Stimulated activated CD8-positive, alpha-beta memory T cell treated with anti-CD3 and anti-CD28 coated beads, Interleukin-4, amount 100 ng/mL, for 24 hours (primary cell): Measurements from ENCODE around the gene GAL3ST2.
A peak's percentile ranks its signal among the peaks of the same experiment; 100 is the strongest.
"Not testable (repeated sequence)": the region's sequence is repeated elsewhere in the genome, so short reads cannot be mapped to it uniquely, and the experiment has no call there.

Experiments
- DNase-seq: peaks from one replicate; pipeline ENCODE4 v3.0.0-alpha.2; 2020; ENCODE audit warnings: low read depth

The GAL3ST2 gene

DNA sequence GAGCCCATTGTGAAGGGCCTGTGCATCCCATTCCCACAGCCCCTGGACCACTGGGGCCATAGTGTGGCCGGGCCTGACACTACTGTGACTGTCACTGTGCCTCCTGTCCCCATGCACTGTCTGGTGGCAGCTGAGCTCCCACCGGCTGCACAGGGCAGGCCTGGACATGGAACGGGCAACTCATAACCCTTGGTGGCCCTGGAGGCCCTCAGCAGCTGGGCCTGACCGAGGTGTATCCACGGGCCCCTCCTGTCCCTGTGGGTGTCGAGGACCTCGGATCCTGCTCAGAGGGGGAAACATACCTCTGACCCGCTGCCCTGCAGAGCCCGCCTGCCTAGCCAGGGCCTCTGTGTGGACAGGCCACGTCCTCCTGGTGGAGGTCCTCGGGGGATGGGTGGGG, 7.8 kb upstream of the GAL3ST2 start:
- DNase-seq = no peak

DNA sequence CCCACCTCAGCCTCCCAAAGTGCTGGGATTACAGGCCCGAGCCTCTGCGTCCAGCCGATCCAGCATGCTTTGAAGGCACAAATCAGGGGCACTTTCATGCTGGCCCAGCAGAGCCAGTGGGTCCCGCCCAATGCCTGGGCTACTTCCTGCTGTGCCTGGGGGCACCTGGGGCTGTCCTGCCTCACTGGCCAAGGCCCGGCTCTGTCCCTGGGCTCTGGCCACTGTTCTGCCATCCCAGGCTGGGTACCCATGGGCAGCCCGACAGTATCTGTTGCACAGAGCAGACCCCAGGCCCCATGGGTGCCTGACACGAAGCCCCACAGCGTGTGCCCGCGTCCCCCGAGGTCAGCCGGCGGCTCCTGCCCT, 6.8 kb upstream of the GAL3ST2 start:
- DNase-seq = no peak

DNA sequence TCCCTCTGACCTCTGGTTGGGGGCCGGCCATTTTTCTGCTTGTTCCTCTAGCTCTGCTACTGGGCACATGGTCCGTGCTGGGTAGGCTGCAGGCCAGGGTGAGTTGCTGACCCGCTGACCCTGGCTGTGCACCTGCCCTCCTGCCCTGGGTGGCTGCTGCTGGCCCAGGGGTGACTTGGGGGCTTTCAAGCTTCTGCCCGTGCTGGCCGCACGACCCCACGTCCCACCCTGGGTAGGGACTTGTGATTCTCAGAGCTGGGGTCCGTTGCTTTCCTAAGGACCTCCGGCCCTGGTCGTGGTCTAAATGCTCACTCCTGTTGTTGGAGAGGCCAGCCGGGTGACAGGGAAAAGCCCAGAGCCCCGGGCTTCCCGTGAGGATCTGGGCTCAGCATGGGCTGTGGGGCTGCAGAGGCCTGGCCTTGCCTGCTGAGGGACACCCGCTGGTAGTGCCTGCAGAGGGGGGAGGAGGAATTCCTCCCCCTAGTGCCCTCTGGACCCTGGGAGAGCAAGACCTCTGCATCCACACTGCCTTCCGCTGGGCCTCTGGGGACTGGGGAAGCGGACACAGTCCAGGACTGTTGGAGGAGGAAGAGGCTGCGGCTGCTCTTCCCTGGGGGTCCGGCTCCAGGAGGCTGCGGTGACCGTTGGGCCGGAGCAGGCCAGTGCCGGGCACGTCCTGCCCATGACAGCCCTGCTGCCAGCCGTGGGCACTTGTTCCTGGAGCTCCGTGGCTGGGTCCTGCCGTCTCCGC, 6.3 kb upstream of the GAL3ST2 start:
- no peak for DNase-seq

GRCh38 chr2:241770936-241771285, 5.7 kb upstream of the GAL3ST2 start:
- no peak for DNase-seq

- no peak for DNase-seq
Observed at GRCh38 chr2:241771286-241772062, 5.1 kb upstream of the GAL3ST2 start.

- no peak for DNase-seq
Observed at GRCh38 chr2:241772063-241772499, 4.5 kb upstream of the GAL3ST2 start.

DNA sequence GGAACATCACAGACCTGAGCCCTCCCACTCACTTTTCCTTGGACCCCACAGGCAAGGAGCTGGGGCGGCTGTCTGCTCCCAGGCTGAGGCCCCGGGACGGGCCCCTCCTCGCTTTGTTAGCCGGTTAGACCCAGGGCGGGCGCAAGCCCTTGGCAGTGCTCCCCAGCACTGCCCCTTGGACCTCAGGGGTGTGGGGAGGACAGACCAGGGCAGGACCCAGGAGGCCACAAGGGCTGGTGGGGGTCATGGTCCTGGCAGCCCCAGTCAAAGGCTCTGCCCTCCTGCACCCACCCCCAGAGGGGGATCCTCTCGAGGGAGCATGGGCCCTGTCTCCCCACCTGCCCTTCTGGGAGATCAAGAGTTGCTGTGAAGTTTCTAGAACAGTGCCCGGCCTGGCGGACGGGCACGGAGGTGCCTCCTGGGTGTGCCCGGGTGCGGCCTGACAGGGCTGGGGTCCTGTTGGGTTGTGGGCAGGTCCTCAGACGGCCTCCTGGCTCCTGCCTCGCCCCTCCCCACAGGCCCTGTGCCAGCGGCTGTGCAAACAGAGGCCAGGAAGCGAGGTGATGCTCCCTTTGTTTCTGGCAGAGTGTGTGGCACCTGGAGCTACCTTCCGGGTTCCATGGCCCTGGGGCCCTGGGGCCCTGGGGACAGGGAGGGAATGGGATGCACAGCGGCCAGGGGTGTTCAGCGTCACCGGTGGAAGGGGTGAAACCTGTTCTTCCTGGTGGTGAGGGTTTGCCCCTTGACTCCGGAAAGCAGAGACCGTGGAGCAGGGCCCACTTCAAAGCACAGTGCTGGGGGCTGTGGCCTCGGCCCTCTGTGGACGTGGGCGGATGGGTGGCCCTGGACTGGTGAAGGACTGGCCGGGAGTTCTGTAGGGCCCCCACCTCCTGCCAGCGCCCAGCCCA, 2.9 kb upstream of the GAL3ST2 start:
- no peak for DNase-seq

- no peak for DNase-seq
Observed at GRCh38 chr2:241774419-241775222, 2.0 kb upstream of the GAL3ST2 start.

- DNase-seq = no peak
Observed at GRCh38 chr2:241775223-241776177, 1.1 kb upstream of the GAL3ST2 start.

- no peak for DNase-seq
Observed at GRCh38 chr2:241777170-241777685, 606 bp downstream of the GAL3ST2 start.

DNA sequence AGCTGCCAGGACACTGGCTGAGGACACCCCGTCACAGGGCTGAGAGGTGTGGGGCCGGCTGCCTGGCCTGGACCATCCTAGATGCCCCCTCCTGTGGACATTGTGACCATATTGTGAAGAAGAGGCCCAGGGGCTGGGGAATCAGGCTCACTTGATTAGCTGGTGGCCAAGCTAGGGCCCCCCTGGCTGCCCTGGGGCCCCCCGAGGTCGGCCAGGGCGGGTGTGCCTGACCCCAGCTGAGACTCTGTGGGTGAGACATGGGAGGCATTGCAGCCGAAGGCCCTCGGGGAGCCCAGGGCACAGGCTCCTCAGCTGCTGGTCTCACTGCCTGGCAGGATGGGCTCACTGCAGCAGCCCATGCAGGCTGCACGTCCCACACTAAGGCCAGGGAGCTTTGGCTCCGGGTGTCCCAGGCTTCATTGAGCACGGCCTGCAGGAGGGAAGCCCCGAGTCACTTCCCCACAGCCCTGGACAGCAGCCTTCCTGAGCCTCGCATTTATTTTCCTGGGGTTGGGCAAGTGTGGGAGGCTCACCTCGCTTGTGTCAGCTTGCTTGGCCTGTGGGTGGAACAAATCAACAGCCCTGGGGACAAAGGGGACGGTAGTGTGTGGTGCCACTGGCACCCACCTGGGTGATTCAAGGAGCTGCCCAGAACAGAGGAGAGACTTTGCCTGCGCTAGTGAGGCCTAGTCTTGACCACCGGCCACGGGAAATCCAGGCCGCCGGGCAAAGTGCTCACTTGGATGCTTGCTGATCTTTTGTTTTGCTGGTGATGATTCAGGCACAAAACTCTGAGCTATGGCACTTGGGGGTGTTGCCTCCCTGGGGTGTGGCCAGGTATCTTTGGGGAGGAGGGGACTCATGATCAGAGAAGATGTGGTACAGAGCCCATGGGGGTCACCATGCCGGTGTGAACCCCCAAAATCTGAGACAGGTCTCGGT, 1.3 kb downstream of the GAL3ST2 start:
- no peak for DNase-seq

DNA sequence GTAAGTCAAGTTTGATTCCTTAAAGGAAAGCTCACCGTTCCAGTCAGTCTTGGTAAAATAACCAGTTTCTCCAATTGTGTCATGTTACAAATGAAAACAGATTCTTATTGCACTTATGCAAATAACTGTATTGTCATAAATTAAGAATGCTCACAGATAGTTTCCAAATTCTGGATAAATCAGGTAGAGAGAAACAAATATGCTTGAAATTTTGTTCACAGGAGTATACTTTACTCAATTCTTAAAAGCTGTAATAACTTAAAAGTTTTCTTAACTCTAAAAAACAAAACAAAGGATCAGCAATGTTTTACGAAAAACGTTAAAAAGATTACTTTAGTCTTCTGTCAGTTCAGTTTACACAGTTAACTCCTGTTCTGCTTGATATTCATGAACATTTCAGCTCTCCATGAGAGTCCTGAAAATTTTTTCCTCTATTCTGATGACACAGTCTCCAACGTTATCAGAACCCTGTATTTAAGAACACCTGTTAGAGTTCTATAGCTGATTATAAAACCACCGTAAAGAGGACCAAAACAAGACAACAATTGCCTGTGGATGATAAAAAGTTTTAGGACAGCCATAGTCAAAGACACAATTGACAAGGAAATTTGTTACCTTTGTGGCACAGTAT, 4.4 kb downstream of the GAL3ST2 start:
- no peak for DNase-seq

GRCh38 chr2:241782053-241782452, 5.4 kb downstream of the GAL3ST2 start:
- not testable (repeated sequence) for DNase-seq

DNA sequence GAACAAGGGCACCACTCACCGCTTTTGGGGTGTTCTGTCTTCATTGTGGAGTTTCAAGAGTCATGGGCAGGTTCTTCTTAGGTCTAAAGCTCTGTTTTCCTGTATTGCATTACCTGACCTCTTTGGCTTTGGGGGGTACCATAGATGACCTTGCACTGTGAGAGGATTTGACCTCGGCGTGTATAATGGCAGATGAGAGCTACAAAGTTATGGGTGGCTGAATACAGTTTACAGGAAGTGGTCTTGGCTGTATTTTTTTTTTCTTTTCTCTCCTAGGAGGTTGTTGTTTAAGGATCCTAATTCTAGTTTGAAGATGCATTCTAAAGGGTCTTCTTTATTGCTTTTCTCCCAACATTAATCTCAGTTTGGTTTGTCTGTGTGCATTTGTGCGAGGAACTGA, 11.5 kb downstream of the GAL3ST2 start:
- DNase-seq = no peak

DNA sequence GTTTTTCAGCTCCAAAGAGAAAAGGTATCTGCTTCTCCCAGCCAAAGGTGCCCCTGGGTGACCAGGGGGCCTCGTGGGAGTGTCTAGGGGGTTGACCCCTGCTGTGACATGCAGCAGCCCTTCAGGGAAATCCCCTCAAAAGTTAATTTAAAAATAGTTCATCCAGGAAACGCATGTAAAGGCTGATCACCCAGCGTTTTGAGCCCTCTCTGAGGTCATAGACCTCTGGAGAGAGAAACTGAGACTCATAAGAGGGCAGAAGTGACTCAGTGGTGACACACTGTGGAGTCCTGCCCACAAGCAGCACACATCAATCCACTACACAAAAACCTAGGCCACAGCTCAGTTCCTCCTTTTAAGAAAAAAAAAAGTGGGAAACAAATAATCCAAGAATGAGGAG, 11.9 kb downstream of the GAL3ST2 start:
- peak; percentile 33 for DNase-seq

DNA sequence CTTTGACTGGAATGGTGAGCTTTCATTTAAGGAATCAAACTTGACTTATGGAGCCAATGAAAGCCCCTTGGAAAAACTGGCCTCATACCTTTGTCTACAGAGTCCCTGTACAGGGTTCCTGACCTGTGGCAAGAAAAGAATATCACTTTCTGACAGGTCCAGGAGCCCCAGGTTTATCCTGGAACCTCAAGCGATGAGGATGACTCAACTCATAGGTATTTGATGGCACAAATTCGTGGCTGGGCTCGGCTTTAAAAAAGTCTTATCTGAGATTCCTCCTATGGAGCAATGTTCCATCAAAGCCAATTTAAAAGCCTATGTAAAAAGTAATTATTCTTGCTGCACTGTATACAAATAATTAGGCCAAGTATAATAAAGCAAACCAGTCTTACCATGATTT, 14.8 kb downstream of the GAL3ST2 start:
- DNase-seq = not testable (repeated sequence)

- DNase-seq = no peak
Observed at GRCh38 chr2:241793385-241793784, 16.8 kb downstream of the GAL3ST2 start.

DNA sequence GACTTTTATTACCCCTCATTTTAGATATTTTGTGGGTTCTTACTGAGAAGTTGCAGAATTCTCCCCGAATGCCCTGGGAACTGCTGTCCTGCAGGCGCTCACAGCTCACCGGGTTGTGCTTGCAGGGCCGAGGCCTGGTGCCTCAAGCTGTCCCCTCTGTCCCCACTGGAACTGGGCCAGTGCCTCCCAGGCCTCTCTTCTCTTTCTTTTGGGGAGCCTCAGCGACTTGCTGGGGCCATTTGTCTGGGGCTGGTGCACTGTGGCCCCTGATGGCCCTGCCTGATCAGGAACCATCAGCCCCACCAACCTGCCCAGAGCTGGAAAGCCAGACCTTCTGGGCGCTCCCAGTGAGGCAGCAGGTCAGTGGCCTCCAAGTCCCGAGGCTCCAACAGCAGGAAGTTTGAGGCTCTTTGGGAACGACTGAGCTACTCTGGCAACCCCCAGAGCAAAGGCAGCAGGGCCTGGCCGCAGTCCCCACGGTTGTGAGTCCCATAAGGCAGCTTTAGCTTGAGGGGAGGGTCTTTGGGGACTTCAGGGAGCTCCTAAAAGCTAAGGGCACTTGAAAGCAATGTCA, 17.7 kb downstream of the GAL3ST2 start:
- no peak for DNase-seq
